HG02678 (cell line): Measurements from ENCODE around the gene HIRA.

Experiments
- ATAC-seq: cut with Tn5 transposase; IDR thresholded peaks from one replicate; pipeline ENCODE4 v1.9.1; 2021; ENCODE audit warnings: mild to moderate bottlenecking, moderate library complexity; ENCODE audit not compliant: unreplicated experiment

HIRA gene

DNA sequence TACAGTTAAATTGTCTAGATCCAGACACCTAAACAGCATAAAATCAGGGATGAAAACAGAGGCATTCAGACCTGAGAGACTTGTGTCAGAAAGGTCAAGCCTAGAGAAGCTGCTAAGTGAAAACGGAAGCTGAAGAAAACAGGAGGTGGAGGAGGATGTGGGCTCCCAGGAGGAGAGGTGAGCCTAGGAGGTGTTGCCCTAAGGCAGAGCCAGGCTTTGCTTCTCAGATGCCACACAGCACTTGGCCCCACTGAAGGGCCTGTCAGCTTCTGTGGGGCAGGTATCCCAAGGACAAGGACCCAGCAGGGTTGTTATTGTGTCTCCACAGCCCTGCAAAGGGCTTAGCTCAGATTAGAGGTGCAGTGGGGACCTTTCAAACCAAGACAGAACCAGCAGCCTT, 33.0 kb upstream of the HIRA start:
- ATAC-seq: no peak

DNA sequence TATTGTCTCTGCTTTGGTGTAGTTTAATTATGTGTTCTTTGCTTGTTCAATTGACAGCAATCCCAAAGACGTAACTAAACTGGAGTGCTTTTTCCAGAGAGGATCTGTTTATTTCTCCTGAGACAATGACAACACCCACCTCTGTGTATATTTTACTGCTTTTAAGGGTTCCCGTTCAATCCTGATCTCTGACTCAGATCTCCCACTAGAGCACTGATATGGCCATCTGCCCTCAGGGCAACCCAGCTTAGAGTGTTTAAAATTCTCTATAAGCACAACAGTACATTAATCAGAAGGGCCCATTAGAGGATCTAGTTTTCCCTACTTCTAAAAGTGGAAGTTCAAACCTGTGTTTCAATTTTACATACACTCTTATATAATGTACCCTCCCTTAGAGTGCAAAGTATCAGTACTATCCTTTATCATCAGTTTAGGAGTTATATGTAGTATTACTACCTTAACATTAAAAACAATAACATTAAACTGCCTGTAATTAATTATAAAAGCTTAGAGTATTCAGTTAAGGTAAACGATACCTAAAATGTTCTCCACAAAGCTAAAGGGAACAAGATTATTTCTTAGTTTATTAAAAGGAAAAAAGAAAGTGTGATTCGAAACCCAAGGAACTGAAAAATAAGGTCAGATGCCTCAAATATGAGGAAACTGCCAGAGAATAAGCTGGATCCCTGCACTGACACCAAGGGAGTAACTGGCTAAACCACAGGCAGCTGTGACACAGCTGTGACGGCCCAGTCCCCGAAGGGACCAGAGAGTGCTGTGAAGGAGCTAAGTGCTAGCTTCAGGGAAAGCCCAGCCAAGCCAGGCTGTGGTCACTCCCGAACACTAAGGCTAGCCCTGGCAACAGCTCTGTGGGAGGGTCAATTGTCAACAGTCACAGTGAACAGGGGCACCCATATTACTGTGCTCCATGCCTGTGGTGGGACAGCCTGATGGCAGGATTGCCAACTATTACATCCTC, 32.2 kb upstream of the HIRA start:
- no peak for ATAC-seq

DNA sequence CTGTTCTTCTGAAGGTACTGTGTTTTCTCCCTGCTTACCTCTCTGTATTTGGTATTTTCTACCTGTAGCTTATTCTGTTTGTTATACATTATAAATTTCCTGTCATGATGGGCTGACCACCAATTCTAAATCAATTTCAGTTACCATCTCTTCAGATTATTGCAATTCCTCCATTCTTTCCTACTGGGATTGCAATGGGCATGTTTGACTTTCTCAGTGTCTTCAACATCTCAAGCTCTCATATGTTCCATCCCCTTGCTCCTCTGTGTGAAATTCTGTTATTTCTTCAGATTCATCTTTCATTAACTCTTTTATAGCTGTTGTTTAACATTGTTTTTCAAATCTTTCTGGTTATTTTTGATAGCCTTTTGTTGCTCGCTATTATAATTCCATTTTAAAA, 31.5 kb upstream of the HIRA start:
- no peak for ATAC-seq

DNA sequence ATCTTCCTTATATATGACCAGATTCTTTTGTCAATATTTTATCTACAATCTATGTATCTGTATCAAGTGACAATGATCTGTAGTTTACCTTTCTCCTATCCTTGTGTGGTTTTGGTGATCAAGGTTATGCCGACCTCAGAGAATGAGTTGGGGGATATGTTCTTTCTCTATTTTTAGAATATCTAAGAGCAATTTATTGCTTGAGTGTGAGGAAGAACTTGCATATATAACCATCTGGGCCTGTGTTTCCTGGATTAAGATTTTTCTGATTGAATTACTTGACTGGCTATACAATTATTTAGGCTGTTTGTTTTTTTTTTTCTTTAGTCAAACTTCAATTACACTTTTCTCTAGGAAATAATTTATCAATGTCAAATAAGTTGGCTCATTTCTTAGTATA, 30.0 kb upstream of the HIRA start:
- ATAC-seq: no peak

DNA sequence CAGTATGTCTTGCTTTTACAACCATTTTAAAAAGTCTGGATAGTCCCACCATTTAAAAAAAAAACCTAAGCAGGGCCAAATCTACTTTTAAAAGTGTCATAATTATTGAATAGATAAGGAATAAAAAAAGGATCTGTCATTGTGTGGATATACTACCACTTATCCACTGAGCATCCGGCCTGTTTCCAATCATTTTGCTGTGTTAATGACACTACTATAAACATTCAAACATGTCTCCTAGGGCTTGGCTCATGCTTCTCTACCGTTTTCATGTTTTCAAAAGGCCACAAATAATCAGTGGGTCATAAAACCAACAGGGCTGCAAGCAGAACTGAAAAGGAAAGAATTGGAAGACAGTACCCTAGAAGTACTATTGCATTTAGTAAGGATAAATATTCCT, 28.5 kb upstream of the HIRA start:
- no peak for ATAC-seq

DNA sequence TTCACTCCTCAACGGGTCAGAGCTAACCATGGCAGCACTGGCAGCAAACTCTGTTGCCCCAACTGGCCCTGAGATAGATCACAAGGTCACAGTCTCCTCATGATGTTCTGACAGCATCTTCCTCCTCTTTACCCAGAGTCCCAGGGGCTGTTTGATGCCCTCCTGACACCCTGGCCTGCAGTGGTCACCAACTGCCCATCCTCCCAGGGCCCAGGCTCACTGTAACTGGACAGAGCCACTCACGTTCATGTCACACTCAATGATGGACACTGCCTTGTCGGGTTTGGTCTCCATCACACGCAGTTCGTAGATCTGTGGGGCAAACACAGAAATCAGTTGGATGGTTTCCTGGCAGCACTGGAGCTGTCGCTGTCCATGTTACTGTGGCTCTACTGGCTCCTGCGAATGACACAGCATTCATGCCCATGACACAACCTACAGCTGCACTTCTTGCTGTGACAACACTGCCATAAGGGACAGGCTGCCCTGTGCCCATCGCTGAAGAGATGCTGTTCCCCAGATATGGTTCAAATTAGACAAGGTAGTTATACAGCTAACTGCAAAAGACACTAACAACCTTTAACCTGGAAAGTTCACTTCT, 26.4 kb upstream of the HIRA start:
- ATAC-seq: no peak

DNA sequence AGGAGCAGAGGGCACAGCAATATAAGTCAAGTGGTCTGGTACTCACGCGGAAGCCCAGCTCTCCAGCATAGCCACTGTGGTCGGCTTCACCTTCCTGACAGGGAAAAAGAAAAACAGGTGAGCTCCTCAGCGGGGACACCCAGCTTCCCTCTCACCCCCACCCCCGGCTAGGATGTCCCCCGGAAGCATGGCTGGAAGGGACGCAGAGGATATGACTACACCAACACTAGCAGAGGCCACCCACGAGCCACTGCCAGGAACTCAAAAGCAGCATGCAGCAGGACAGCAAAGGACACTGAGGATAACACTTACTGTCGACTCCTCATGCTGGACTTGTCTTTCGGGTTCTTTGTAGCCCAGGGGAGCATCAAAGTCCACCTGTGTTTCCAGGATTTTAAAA, 25.0 kb upstream of the HIRA start:
- ATAC-seq: no peak

DNA sequence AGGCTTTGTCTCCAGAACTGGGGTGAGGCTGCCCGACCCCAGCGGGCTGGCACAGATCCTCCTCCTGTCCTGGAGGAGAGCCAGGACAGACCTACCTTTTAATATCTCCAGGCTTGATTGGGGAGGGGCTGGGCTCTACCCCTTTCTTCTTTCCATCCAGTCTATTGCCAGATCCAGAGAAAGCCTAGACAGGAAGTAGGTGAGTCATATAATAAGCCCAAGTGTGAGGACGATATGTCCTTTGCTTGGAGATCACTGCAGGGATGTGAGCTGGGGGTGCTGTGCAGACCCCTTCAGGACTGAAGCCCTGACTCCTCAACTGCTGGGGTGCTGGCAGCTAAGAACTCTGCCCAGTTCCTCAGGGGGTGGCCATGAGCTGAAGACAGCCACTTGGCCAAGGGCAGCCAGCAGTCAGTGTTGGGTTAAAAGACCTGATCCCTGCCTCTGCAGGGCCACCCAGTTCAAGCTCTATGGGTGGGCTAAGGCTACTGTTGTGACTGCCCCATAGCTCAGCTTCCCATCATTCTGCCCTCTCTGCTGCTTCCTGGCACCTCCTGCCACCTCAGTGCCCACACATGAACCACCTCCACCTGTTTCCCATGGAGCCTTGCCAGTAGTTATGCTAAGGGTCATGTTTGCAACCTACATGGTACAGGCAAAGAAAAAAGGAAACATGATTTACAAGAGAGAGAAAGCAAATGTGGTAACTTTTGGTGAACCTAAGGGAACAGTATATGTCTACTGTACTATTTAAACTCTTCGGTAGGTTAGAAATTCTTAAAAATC, 24.2 kb upstream of the HIRA start:
- no peak for ATAC-seq

DNA sequence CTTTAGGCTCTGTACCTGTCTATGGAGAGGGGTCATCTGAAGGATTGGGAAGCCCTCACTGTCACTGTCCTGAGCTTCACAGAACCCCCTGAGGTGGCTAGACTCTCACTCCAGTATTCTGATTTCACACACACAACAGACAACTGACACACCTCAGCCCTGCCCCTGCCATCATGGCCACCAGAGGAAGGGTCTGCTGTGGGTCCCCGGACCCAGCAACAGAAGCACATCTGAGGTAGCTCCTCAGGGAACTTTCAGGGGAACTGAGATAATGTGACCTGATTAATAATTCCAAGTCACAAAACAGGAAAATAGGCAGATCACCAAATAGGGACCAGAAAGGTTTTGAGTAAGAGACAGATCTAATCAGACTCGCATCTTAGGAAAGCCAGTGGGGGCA, 23.5 kb upstream of the HIRA start:
- ATAC-seq: no peak

DNA sequence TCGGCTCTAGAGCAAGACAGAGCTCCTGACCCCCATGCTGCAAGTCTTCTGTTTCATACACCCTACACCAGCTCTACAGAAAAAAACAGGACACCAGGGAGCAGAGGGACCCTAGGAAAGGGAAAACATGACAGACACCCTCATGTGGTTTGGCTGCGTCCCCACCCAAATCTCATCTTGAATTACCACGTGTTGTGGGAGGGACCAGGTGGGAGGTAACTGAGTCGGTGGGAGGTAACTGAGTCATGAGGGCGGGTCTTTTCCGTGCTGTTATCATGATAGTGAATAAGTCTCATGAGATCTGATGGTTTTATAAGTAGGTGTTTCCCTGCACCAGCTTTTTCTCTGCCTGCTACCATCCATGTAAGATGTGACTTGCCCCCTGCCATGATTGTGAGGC, 22.6 kb upstream of the HIRA start:
- ATAC-seq: no peak

DNA sequence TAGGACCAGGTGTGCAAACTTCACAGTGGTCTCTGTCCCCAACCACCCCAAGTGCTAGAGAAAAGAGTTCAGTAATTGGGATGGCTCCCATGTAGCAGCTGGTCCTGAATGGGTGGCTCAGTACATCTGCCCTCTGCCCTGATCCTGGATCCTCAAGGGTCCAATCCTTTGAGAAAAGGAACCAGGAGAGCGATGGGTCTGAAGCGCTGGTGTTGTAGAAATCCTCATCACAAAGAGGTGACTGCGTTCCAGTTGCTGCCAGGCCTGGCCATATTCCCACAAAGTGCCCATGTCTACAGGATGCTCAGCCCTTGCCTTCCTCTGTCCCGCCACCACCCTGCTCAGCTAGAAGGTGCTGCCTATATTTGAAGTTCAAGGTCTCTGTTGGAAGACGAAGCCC, 22.2 kb upstream of the HIRA start:
- no peak for ATAC-seq

DNA sequence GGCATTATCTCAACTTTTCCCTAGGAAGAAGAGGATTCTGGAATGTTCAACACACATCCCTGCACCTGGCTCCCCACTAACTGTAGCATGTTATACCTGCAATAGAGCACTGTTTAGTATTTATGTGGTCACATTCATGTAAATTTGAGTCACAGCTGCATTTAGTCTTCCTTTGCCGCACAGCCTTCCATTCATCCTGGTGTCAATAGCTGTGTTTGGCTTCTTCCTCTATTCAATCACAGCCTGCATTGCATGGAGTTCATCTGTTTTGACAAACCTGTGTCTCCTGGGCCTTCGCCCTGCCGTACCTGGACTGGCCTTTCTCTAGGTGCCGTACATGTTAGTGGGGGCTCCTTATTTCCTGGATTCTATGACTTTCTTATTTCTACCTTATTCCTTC, 20.0 kb upstream of the HIRA start:
- ATAC-seq: no peak

DNA sequence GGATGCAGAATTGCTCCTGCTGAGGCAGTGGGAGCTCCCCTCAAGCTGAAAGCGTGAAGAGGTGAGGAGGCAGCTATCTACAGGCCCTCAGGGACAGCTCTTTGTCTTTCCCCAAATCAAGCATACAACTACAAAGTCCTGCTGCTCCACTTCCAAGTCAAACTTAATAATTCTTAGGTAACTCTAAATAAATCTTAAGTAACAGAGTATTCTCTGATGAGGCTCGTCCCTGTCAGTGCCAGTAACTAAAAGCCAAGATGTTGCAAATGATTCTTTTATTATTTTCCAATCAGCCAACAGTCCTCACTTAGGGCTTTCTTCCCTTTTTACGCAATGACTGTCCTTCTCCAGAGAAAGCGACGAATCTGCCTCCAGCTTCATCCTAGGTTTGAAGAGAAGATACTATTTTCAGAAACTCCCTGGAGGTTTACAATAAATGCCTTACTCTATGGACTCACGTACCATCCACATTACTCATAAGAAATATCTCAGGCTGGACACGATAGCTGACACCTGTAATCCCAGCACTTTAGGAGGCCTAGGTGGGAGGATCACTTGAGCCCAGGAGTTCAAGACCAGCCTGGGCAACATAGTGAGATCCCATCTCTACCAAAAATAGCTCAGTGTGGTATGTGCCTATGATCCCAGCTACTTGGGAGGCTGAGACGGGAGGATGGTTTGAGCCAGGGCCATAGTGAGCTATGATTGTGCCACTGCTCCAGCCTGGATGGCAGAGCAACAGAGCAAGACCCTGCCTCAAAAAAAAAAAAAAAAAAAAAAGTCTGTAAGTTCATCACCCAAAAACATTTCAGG, 19.0 kb upstream of the HIRA start:
- ATAC-seq: no peak

DNA sequence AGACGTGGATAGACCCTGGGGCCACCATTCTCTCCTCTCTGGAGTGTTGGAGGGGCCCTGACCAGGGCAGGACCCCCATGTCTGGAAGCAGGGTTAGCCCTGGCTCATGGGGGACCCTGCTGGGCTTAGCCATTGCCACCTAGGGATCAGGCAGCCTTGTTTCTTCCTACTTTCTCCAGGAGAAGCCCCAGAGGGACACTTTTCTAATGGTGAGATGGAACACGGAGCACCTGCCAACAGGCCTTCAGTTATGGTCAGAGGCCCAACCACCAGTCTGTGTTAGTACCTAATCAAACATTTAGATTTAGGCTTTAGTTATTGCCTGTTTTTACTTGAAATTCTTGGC, 17.9 kb upstream of the HIRA start:
- ATAC-seq: no peak

DNA sequence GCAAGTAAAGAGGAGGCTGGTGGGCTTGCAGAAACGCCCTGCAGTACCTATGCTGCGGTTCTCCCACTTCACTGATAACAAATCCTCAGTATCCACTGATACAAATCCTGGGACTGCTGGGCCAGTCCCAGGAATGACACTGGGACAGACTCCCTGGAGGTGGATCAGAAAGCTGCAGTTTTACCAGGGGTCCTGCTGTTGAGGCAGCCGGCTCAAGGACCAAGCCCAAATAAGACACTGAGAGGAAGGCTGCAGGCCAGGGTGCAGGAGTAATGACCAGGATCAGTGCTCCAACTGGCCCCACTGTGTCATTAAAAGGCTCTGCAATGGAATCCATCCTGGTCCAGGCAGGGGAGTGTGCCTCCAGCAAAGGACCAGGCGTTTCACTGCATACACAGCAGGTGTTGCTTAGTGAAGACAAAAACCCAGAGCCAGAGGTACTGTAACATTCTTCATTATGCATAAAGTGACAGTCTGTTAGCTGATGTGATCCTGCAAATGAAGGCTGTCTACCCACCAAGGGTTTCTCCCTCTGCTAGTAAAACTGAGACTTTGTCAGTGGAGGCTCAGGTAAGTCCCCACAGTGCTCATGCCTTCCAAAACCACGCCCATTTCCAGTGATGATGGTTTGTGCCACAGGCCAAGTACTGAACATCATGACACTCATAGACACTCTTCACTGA, 17.3 kb upstream of the HIRA start:
- ATAC-seq: no peak

DNA sequence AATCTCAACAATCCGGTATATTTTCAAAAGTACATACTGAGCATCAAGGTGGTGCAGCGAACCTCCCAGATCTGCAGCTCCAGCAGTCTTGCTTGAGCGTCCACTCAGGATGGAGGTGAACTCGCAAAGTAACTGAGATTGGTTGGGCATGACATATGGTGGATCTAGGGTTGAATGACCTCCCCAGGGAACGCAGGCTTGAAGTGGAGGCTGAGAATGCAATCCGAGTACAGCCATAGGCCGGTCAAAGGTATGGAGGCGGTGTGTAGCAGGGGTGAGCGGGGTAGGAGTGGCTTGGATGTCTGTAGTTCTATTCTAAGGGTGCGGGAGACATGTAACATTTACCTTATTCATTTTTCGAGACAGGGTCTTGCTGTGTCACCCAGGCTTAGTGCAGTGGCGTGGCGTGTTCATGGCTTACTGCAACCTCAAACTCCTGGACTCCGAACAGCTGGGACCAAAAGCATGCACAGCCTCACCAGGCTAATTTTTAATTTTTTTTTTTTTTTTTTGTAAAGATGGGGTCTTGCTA, 16.6 kb upstream of the HIRA start:
- peak; percentile 23 for ATAC-seq

DNA sequence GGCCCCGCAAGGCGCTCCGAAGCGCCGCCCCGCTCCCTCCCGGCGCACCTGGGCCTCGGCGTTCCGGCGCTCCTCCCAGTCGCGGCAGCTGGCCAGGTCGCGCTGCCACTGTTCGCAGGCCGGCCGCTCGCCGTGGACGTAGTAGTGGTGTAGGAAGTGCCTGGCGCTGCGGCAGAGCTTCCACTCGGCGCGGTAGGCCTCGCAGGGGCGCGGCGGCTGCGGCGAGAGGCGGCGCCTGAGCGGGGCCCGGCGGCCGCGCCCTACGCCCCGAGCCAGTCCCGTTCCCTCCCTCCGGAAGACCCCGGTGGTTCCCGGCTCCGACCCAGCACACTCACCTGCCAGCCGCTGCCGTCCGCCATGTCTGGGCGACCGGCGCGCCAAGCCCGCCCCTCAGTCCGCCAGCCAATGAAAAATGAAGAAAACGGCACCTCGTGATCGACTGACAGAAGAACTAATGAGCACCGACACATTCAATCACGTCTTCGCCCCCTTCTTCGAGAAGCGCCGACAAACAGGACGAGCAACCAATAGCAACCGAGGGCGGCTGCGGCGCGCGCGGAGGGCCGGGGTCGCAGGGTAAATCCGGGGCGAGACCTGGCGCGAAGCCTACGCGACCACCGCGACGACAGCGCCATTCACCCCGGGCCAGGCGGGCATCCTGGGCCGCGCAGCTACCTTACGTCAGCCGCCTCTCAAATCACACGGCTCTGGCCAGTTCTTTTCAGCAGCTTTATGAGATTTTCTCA, 16.0 kb upstream of the HIRA start, which contains the start of gene C22orf39:
TSS of gene C22orf39 (minus strand) at position 382 of the 746 bp plus-strand sequence. CDS start at position 359, 23 bp downstream.
- peak; percentile 86 for ATAC-seq

DNA sequence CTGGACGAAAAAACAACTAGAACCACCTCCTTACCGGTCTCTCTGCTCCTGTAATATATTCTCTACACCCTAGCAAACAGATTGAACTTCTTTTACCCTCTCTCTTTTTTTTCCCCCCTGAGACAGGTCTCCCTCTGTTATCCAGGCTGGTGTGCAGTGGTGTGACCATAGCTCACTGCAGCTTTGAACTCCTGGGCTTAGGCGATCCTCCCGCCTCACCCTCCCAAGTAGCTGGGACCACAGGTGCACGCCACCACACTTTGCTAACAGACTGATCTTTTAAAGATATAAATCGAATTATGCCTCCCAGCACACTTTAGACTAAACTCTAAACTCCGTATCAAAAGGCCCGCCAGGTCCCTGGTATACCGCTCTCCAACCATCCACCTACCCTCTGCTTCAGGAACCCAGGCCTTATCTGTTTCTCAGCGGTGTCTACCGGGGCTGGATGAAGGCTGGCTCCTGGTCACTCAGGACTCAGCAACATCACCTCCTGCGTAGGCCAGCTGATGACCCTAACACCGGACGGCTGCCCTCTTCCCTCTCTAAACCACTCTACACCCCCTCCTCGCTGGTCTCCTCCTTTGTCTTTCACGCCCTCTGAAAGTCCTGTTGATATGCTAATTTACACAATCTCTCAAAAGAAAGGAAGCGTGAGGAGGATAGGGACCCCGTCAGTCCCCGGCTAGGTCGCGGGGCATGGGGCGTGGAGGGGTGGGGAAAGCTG, 15.2 kb upstream of the HIRA start:
- ATAC-seq: no peak
